ENCODE data around the gene EDN2.

- TF ChIP-seq POLR2A (IDR thresholded peaks at IDR 0.05) = no peak
- TF ChIP-seq CTCF (IDR thresholded peaks at IDR 0.05 in 4 of 5, conservative IDR thresholded peaks at IDR 0.05 in 1 of 5) = no peak
Measured at GRCh38 chr1:41483960-41484401, 502 bp downstream of the EDN2 start.
